Activated CD4-positive, alpha-beta T cell treated with anti-CD3 and anti-CD28 coated beads, Interleukin-10, Interleukin-2, amounts not matched to agents 100 ng/mL and 50 ng/mL, durations not matched to agents 16 hours and 8 hours (primary cell): ENCODE measurements around the gene USP9X.
"Not testable (repeated sequence)": the region's sequence is repeated elsewhere in the genome, so short reads cannot be mapped to it uniquely, and the experiment has no call there.

Experiments
- DNase-seq: peaks from one replicate; pipeline ENCODE4 v3.0.0-alpha.2; 2020

Gene USP9X

DNA sequence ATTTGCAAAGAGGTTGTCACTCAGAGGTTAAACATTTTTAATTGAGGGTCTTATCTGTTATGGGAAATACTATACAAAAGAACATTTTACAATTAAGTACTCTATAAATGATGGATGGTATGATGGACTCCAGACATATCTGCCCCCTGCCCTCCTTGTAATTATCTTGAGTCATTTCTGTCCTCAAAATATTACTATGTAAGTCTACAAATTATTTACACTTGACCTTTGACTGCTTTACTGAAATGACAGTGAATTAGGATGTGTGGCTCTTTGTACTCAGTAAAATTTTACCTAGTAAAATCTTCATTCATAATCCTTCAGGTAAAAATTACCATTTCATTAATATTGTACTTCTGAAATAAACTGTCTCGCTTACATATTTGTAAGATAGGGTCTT lies 46.5 kb downstream of the USP9X start:
- DNase-seq: no peak

DNA sequence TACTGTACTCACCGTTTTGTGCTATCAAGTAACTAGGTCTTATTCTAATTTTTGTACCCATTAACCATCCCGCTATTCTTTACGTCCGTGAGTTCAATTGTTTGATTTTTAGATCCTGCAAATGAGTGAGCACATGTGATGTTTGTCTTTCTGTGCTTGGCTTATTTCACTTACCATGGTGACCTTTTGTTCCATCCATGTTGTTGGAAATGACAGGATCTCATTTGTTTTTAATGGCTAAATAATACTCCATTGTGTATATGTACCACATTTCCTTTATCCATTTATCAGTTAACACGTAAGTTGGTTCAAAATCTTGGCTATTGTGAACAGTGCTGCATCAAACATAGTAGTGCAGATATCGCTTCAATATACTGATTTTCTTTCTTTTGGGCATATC lies 48.3 kb downstream of the USP9X start:
- no peak for DNase-seq

DNA sequence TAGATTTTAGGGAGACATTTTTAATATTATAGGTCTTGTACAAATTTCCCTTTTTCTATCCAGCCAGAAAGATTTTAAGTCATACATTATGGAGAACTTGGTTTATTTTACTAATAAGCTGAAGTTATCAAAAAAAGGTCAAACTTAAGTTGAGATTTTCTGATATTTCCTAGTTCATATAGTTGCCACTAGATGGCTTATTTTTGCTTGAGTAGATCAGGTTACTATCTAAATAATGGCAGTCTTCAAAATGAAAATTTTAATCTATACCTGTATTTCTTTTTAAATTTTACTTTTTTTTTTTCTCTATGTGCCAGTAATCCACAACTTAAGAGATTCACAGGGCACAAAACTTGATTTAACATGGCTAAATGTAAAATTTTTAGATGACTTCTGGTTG lies 52.3 kb downstream of the USP9X start:
- DNase-seq: no peak

DNA sequence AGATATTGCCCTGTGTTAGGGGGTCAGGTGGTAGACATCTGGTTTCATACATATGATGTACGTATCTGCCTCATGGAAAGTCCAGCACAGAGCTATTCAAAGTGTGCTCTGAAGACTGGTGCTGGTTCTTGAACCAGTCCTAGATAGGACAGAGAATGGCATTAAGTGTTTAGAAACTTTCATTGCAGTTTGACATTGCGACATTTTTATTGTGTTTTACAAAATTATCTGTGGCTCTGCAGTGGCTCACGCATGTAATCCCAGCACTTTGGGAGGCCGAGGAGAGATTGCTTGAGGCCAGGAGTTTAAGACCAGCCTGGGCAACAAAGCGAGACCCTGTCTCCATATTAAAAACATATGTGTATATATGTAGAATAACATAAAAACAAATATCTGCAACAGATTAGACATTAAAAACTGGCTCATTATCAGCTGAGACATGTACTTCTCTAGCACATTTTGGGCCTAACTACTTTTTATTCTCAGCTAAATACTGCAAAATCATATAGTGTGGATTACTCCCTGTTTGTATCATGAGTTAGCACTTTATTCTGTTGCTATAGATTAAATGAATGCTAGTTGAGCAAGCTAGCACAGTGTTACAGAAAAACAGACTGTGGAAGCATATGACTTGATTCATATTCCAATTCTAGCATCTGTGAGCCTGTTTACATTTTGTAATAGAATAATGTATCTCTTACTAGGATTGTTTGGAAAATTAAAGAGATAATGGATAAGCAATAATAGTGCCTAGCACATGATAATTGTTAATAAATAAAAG lies 57.1 kb downstream of the USP9X start:
- no peak for DNase-seq

DNA sequence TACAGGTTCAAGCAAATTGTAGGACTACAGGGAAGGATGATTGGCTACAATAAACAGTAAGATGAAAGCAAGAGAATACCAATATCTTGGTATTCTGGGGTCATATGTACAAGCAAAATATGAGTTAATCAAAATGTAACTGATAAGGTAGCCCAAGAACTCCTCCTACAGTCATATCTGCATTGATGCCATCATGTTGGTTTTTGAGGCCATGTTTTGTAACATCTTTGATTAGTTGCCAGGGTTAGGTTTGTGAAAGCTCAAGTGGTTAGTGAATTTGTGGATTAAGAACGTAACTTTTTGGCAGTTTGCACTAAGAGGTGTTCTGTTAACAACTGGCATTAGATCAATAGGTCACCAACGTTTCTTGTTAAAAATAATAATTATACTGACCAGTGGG lies 59.6 kb downstream of the USP9X start:
- no peak for DNase-seq

DNA sequence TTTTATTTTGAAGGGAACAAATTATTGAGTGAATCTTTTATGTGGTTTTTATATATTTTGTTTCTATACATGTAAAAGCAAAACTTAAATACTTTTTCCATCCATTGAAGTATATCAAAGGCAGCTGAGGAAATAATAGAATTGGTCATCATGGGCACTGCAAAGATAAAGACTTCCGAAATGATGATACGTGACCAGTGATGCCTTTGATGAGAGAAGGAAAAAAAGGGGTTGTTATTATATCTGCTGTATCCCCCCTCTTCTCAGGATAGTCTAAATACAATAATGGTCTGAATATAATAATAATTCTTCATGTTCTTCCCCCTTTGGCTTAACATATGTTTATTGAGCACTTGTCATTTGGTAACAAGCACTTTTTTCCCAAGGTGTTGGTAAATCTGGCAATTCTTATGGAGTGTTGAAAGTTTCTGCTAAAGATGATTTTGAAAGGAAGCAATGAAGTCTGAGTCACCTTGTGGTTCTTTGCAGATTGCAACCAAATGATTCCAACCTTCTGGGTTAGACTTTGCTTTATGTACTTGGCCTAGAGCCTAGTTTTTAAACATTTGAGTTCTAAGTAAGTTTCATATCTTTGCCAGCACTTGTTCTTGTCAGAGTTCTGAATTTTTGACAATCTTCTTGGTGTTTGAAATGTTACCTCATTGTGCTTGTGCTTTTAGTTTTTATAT lies 60.8 kb downstream of the USP9X start:
- peak; percentile 26 for DNase-seq

DNA sequence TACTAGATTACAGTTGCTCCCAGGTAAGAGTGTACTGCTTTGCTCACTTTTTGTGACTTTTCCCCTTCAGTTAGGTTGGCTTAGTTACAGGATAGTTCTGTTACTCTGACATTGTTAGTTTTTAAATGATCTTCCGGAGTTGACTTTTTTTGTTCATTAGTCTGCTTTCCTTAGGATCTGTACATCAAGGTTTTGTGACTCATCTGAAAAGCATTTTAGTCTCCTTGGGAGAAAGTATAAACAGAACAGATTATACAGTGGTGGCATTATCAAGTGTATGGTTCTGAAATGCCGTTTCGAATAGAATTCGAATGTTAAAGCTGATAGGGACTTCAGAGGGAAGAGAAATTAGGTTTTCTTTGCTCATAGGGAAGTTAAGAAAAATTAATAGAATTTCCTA lies 63.3 kb downstream of the USP9X start:
- no peak for DNase-seq

DNA sequence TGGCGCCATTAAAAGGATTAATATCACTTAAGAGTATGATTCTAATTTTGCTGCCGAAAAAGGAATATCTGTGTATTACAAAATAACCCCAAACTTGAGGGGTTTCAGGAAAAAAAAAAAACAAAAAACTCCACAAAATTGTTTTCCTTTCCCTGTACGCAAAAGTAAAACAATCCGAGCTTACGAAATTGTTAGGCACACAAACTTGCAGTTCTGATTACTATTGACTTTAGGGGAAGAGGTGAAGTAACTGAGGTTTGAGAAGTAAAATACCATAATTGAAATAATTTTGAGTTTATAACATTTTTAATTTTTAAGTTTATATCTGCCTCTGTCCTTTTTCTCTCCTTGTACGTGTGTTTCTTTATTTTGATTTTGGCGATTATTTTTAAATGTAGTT lies 64.8 kb downstream of the USP9X start:
- no peak for DNase-seq

DNA sequence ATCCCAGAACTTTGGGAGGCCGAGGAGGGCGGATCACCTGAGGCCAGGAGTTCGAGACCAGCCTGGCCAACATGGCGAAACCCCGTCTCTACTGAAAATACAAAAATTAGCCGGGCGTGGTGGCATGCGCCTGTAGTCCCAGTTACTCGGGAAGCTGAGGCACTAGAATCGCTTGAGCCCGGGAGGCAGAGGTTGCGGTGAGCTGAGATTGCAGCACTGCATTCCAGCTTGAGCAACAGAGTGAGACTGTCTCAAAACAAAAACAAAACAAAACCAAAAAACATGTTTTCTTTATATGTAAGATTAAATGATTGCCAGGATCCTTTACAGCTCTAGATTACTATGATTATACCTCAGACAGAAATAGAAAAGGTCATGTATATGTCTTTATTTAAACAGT lies 66.5 kb downstream of the USP9X start:
- DNase-seq: not testable (repeated sequence)

DNA sequence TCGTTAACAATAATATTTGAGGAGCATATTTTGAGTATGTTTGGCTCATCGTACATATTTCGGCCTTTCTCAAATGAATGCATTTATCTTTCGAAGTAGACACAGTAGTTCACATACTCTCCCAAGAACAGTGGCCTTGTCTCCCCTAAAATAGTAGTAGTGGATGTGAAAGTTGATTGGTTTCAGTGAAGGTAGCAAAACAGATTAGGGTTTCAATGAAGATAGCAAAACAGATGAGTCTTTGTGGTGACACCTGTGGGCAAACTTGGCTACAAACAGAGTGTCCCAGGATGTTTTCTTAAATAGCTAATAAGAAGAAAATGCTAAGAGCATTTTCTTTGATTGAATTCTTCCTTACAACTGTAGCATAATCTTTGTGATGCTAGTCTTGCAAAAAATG lies 67.0 kb downstream of the USP9X start:
- DNase-seq: no peak

DNA sequence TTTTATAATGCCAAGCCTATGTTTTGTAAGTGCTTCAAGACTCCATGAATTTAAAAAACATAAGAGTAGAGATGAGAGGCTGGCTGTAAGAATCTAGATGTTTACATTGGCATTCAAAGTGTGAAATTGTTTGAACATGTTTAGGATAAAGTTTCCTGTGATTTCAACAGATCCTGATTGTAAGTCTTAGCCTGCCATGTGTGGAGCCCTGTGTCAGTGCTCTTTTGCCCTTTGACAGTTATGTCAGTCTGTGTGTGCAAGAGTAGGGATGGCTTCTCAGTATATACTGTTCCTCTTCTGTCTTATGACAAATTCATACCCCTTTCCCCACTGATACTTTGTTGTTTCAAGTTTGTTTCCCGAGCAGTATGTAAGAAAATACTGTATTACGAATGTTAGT lies 68.2 kb downstream of the USP9X start:
- DNase-seq: no peak

DNA sequence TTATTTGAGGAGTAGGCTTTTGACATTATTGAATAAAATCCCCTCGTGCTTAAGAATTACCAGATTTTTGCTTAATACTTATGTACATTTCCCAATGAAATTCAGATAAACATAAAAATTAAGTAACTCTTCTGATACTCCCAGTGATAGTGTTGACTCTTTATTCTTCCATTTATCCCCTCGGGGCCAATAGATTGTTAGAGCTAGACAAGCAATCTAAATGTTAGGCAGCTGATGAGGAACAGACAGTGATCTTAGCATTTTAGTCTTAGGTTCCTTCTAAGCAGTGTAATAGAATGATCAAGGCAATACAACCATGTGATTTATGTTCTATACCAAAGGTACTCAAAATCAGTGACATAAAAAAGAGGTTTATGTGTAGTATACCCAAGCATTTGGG lies 68.7 kb downstream of the USP9X start:
- DNase-seq: no peak

DNA sequence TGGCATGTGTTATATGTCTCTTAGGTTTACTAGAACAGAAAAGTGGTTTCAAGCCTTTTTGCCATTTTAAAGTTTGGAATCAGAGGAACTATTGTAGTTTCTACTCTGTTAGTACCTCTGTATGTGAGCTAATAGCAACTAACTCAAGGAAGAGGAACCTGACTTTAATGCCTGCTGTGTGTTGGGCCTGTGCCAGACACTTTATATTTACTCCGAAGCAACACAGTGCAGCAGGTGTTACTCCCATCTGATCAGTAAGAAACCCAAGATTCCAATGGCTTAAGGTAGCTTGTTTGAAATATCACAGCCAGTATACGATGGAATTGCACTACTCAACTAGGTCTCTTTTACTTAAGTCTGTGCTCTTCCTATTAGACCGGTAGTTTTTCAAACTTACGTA lies 79.2 kb downstream of the USP9X start:
- no peak for DNase-seq

DNA sequence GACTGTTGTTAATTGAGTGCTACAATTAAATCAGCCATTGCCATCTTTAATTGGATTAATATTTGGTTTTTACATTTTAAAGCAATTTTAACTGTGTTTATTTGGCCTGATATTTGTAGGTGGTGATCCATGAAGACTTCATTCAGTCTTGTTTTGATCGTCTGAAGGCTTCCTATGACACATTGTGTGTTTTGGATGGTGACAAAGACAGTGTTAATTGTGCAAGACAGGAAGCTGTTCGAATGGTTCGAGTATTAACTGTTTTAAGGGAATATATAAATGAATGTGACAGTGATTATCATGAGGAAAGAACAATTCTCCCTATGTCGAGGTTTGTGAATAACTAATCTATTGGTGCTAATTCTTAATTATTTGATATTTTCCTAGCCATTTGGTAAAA lies 82.6 kb downstream of the USP9X start:
- DNase-seq: no peak

DNA sequence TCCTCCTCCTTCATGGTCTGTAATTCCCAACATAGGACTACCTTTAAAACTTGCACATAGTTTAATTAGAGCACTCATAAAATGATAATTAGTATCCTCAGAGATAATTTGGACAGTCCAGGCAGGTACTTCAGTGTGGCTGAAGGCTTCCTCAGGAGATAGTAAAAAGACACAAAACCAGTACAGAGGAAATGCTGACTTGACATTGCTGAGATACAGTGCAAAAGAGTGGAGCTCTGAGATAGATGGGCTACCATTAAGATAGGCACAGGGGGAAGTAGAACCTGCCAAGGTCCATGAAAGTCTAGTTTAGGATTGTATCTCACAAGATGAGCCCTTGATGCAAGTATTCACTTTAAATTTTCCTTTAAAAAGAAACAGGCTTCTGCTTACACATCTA lies 91.0 kb downstream of the USP9X start:
- DNase-seq: no peak

DNA sequence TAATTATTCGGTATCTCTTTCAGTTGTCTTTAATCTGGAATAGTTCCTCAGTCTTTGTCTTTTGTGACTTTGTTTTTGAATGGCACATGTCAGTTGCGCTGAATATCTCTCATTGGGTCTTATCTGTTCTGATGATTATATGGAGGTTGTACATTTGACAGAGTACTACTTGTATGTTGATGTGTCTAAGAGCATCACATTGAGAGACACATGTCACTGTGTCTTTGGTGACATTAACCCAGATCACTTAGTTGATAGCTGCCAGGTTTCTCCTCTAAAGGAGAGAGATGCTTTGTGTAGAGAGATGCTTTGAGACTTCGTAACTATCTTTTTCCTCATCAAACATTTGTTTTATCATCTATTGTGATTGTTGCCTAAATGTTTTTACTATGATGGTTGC lies 92.1 kb downstream of the USP9X start:
- no peak for DNase-seq

DNA sequence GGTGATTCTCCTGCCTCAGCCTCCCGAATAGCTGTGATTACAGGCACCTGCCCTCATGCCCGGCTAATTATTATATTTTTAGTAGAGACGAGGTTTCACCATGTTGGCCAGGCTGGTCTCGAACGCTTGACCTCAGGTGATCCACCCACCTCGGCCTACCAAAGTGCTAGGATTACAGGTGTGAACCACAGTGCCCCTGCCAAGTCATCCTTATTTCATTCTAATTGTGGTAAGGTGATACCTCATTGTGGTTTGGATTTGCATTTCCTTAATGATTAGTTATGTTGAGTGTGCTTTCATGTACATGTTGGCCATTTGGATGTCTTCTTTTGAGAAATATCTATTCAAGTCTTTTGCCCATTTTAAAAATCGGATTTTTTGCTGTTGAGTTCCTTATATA lies 93.0 kb downstream of the USP9X start:
- DNase-seq: peak; percentile 17

DNA sequence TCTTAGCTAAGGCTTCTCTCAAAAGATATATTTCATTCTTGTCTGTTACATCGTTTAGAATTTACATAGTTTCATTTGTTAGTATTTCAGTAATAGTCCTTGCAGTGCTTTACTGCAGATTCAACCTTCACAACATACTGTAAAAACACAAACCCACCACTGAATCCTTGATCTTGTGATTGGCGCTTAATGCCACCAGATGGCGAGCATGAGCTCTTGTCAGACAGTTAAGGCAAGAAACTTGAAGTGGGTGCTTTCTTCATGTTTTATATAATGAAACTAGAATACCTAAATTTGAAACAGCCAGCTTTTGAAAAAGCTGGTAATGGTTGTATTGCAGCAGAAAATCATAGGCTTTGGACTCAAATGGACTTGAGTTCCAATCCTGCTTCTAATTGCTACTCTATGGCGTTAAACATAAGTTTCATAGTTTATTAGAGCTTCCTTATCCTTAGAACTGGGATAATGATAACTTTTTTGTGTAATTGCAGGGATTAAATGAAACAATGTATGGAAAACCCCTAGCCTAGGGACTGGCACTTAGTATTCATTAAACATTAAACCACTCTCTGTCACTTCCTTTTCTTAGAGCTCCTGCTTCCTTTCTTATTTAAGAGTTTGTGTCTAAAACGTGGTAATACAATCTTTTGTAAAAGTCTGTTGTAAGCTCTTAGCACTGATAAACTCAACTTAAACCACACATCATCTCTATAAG lies 95.1 kb downstream of the USP9X start:
- peak; percentile 74 for DNase-seq

DNA sequence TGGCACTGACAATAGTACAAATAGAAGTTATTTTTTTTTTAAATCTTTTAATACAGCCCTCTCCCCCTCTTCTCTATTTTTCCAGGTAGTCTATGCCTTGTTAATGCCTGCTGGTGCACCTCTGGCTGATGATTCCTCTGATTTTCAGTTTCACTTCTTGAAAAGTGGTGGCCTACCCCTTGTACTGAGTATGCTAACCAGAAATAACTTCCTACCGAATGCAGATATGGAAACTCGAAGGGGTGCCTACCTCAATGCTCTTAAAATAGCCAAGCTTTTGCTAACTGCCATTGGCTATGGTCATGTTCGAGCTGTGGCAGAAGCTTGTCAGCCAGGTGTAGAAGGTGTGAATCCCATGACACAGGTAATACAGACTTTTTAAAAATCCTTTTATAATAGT lies 99.1 kb downstream of the USP9X start:
- no peak for DNase-seq

DNA sequence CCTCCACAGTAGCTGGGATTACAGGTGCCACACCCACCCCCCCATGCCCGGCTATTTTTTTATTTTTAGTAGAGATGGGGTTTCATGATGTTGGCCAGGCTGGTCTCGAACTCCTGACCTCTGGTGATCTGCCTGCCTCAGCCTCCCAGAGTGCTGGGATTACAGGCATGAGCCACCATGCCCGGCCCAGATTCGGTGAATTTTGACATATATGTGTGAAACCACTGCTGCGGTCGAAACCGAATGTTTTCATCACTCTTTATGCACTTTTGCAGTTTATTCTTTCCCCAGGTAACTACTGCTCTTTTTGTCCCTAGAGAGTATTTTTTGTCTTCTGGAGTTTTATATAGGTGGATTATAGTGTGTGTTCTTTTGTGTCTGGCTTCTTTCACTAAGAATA lies 101.7 kb downstream of the USP9X start:
- not testable (repeated sequence) for DNase-seq

DNA sequence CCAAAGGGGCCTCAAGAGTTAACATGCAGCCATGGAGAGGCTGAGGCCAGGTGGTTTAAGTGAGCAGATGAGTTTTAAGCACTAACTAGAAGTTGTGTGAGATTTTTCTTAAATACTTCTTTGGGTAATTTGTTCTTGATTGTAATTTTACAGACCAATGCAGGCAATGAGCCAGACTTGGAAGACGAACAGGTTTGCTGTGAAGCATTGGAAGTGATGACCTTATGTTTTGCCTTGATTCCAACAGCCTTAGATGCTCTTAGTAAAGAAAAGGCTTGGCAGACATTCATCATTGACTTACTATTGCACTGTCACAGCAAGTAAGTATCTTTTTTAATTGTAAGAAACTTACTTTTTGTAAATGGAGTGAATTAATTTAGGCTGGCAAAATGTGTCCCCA lies 103.9 kb downstream of the USP9X start:
- DNase-seq: no peak

DNA sequence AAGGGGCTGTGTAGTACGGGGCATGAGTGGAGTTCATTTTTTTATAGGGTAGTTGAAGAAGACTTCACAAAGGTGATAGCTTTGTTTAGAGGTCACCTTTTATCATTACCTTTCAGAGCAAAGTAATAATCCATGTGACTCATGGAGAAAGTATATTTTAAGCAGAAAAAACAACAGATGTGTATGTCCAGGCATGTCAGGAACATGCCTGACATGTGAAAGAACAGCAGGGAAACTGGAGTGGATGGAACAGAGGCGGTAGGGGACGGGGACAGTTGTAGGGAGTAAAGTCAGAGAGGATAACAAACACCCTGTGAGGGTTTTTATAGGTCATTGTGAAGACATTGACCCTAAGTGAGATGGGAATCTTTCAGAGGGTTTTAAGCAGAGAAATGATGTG lies 107.6 kb downstream of the USP9X start:
- no peak for DNase-seq

DNA sequence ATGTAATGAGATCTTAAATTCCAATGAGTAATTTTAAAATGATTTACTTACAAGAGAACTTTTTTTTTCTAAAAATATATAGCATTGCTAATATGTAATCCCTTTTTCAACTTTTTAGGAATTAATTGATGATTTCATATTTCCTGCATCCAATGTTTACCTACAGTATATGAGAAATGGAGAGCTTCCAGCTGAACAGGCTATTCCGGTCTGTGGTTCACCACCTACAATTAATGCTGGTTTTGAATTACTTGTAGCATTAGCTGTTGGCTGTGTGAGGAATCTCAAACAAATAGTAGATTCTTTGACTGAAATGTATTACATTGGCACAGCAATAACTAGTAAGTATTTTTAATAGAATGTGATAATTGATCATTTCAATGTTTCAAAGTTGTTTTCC lies 113.2 kb downstream of the USP9X start:
- DNase-seq: no peak

DNA sequence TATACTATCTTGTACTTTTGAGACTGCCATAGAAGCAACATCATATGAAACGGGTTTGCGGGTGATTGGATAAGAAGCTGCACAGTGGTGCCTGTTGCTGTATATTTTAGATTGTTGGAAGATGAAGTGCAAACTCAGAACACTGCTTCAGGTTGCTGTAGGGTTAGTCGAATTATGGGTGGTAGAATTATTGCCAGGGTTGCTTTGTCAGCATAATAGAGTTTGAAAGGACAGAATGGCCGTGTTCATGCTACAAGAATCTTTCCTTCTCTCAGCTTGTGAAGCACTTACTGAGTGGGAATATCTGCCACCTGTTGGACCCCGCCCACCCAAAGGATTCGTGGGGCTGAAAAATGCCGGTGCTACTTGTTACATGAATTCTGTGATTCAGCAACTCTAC lies 115.5 kb downstream of the USP9X start:
- no peak for DNase-seq
